Measurements from ENCODE around the gene ADGRB3.
"Not testable (repeated sequence)": the region's sequence is repeated elsewhere in the genome, so short reads cannot be mapped to it uniquely, and the experiment has no call there.

ADGRB3 gene

GRCh38 chr6:68650142-68650541, 15.1 kb downstream of the ADGRB3 start:
- DNase-seq, result no peak

GRCh38 chr6:68651011-68651985, 16.2 kb downstream of the ADGRB3 start:
- no peak for DNase-seq

- DNase-seq, result no peak
Measured at GRCh38 chr6:68652117-68652536, 17.0 kb downstream of the ADGRB3 start.

- DNase-seq, result no peak
Measured at GRCh38 chr6:68653074-68653705, 18.1 kb downstream of the ADGRB3 start.

GRCh38 chr6:68653706-68654089, 18.6 kb downstream of the ADGRB3 start:
- no peak for DNase-seq

- DNase-seq, result no peak
Measured at GRCh38 chr6:68654134-68654533, 19.1 kb downstream of the ADGRB3 start.

- DNase-seq, result no peak
Measured at GRCh38 chr6:68655028-68655427, 19.9 kb downstream of the ADGRB3 start.

- DNase-seq, result no peak
Measured at GRCh38 chr6:68657374-68658139, 22.5 kb downstream of the ADGRB3 start.

GRCh38 chr6:68658338-68658737, 23.3 kb downstream of the ADGRB3 start:
- no peak for DNase-seq

- no peak for DNase-seq
Measured at GRCh38 chr6:68673255-68673654, 38.2 kb downstream of the ADGRB3 start.

- DNase-seq, result no peak
Measured at GRCh38 chr6:68675548-68675947, 40.5 kb downstream of the ADGRB3 start.

GRCh38 chr6:68676094-68676493, 41.0 kb downstream of the ADGRB3 start:
- not testable (repeated sequence) for DNase-seq

GRCh38 chr6:68677058-68677457, 42.0 kb downstream of the ADGRB3 start:
- DNase-seq, result no peak

- DNase-seq, result no peak
Measured at GRCh38 chr6:68679399-68679798, 44.3 kb downstream of the ADGRB3 start.

GRCh38 chr6:68680264-68680663, 45.2 kb downstream of the ADGRB3 start:
- no peak for DNase-seq

GRCh38 chr6:68689910-68690309, 54.8 kb downstream of the ADGRB3 start:
- no peak for DNase-seq

- DNase-seq, result no peak
Measured at GRCh38 chr6:68691120-68691519, 56.0 kb downstream of the ADGRB3 start.

GRCh38 chr6:68693271-68693670, 58.2 kb downstream of the ADGRB3 start:
- no peak for DNase-seq

GRCh38 chr6:68695403-68695802, 60.3 kb downstream of the ADGRB3 start:
- no peak for DNase-seq

- DNase-seq, result no peak
Measured at GRCh38 chr6:68695838-68696237, 60.8 kb downstream of the ADGRB3 start.

- DNase-seq, result no peak
Measured at GRCh38 chr6:68697394-68697793, 62.3 kb downstream of the ADGRB3 start.

GRCh38 chr6:68701159-68701558, 66.1 kb downstream of the ADGRB3 start:
- no peak for DNase-seq

- DNase-seq, result no peak
Measured at GRCh38 chr6:68704485-68704884, 69.4 kb downstream of the ADGRB3 start.
